ENCODE results near the gene GFY.

- TF ChIP-seq POLR2A (IDR thresholded peaks at IDR 0.05): no peak
- no peak for TF ChIP-seq EP300 (IDR thresholded peaks at IDR 0.05; ENCODE audit: low read depth)
These were observed 26.3 kb upstream of the GFY start for GRCh38 chr19:49398931-49399330.
